ENCODE results near the gene ZNRF3. TPM values are rescaled to one million over a fixed set of nuclear protein-coding genes. Genes with fewer than 3 reads are reported as not detected.

The ZNRF3 gene
- total RNA-seq, 6 donors from 2014 or later, result 11.4 to 16.9 (median 14.4) TPM

GRCh38 chr22:29043906-29044575 is 160.7 kb downstream of the ZNRF3 start:
- Histone ChIP-seq H3K9me3 (no peaks in the 10 kb centered on the region), H3K4me1 (peaks cover 7 to 22% (median 19%) of the 10 kb centered on the region in 4 donors), H3K27me3 (no peaks in the 10 kb centered on the region), H3K36me3 (peaks cover 0 to 40% (median 12%) of the 10 kb centered on the region in 4 donors), H3K27ac (peak overlapping the region in 2 of 4 donors; percentile 49 to 54), H3K4me3 (no peak overlapping the region)
- ATAC-seq (ENCODE audit: low FRiP score in 2 of 2), result peak in 1 of 2 donors; percentile 16
- DNase-seq, result no peak
- WGBS, 2 donors, result 80 to 86% methylated on average over 7 of the region's 7 CpGs
- TF ChIP-seq EP300 (IDR thresholded peaks at IDR 0.05) (no peak), CTCF (IDR thresholded peaks at IDR 0.05) (no peak), POLR2A (IDR thresholded peaks at IDR 0.05) (no peak), POLR2AphosphoS5 (IDR thresholded peaks at IDR 0.05) (no peak)

GRCh38 chr22:29044657-29045176 is 161.3 kb downstream of the ZNRF3 start:
- DNase-seq (no peak), ATAC-seq (ENCODE audit: low FRiP score in 2 of 2) (peak in 1 of 2 donors; percentile 64)
- Histone ChIP-seq H3K4me3 (no peak overlapping the region), H3K4me1 (peaks cover 7 to 22% (median 19%) of the 10 kb centered on the region in 4 donors), H3K27ac (peak overlapping the region in 2 of 4 donors; percentile 49 to 54), H3K36me3 (peaks cover 0 to 46% (median 19%) of the 10 kb centered on the region in 4 donors), H3K9me3 (no peaks in the 10 kb centered on the region), H3K27me3 (no peaks in the 10 kb centered on the region)
- 85 to 89% methylated on average over 12 to 13 of the region's 13 CpGs for WGBS, 2 donors
- no peak for TF ChIP-seq POLR2AphosphoS5 (IDR thresholded peaks at IDR 0.05)
- no peak for TF ChIP-seq EP300 (IDR thresholded peaks at IDR 0.05)
- no peak for TF ChIP-seq CTCF (IDR thresholded peaks at IDR 0.05)
- no peak for TF ChIP-seq POLR2A (IDR thresholded peaks at IDR 0.05)

- 95 to 97% methylated on average over 21 to 31 of the region's 31 CpGs for WGBS, 2 donors
- H3K9me3 ChIP-seq, result no peaks in the 10 kb centered on the region
- TF ChIP-seq POLR2A (IDR thresholded peaks at IDR 0.05), result no peak
- no peak for TF ChIP-seq CTCF (IDR thresholded peaks at IDR 0.05)
- TF ChIP-seq EP300 (IDR thresholded peaks at IDR 0.05), result no peak
- H3K36me3 ChIP-seq, result peaks cover 4 to 51% (median 32%) of the 10 kb centered on the region in 4 donors
- no peak overlapping the region for H3K4me3 ChIP-seq
- H3K27me3 ChIP-seq, result no peaks in the 10 kb centered on the region
- ATAC-seq (ENCODE audit: low FRiP score in 2 of 2) (no peak), DNase-seq (peak in 1 of 2 donors; percentile 78)
- H3K27ac ChIP-seq, result no peak overlapping the region
- no peaks in the 10 kb centered on the region for H3K4me1 ChIP-seq
Observed at GRCh38 chr22:29048822-29049654, 165.7 kb downstream of the ZNRF3 start.

- peak in 1 of 2 donors; percentile 78 for DNase-seq
- TF ChIP-seq POLR2A (IDR thresholded peaks at IDR 0.05), result no peak
- no peak for TF ChIP-seq EP300 (IDR thresholded peaks at IDR 0.05)
- TF ChIP-seq POLR2AphosphoS5 (IDR thresholded peaks at IDR 0.05), result no peak
- no peak for TF ChIP-seq CTCF (IDR thresholded peaks at IDR 0.05)
- ATAC-seq (ENCODE audit: low FRiP score in 2 of 2), result no peak
- Histone ChIP-seq H3K27ac (no peak overlapping the region), H3K4me1 (no peaks in the 10 kb centered on the region), H3K4me3 (no peak overlapping the region), H3K27me3 (no peaks in the 10 kb centered on the region), H3K36me3 (peaks cover 4 to 51% (median 30%) of the 10 kb centered on the region in 4 donors), H3K9me3 (no peaks in the 10 kb centered on the region)
- WGBS, 2 donors, result 88 to 93% methylated on average over 24 to 35 of the region's 38 CpGs
Observed at GRCh38 chr22:29049655-29050263, 166.4 kb downstream of the ZNRF3 start.

All from upper lobe of left lung (tissue), 6 donors.